ENCODE data around the gene WDR91. TPM values are rescaled to one million over a fixed set of nuclear protein-coding genes. Genes with fewer than 3 reads are reported as not detected.
"Not testable (repeated sequence)": the region's sequence is repeated elsewhere in the genome, so short reads cannot be mapped to it uniquely, and the experiment has no call there.

The WDR91 gene
- total RNA-seq, 1 donor from 2014 or later = 8.2 TPM

- FAIRE-seq (no peak), DNase-seq (ENCODE audit: low spot score in 2 of 2) (no peak)
Measured at GRCh38 chr7:135181929-135182678, 29.2 kb downstream of the WDR91 start.

- DNase-seq (ENCODE audit: low spot score in 2 of 2) = no peak
Measured at GRCh38 chr7:135181261-135181928, 29.9 kb downstream of the WDR91 start.

GRCh38 chr7:135180122-135180521 is 31.2 kb downstream of the WDR91 start:
- no peak for FAIRE-seq
- no peak for DNase-seq (ENCODE audit: low spot score in 2 of 2)

More at GRCh38 chr7:135181261-135181928, 29.9 kb downstream of the WDR91 start:
- FAIRE-seq = no peak

GRCh38 chr7:135179321-135179925 is 31.9 kb downstream of the WDR91 start:
- DNase-seq (ENCODE audit: low spot score in 2 of 2) (no peak), FAIRE-seq (no peak)

- no peak for FAIRE-seq
- no peak for DNase-seq (ENCODE audit: low spot score in 2 of 2)
Measured at GRCh38 chr7:135178364-135178763, 33.0 kb downstream of the WDR91 start.

GRCh38 chr7:135177028-135177696 is 34.2 kb downstream of the WDR91 start:
- no peak for FAIRE-seq
- DNase-seq (ENCODE audit: low spot score in 2 of 2) = no peak

- FAIRE-seq = no peak
Measured at GRCh38 chr7:135175931-135176330, 35.4 kb downstream of the WDR91 start.

GRCh38 chr7:135174941-135175340 is 36.4 kb downstream of the WDR91 start:
- FAIRE-seq = no peak
- no peak for DNase-seq (ENCODE audit: low spot score in 2 of 2)

More at GRCh38 chr7:135175931-135176330, 35.4 kb downstream of the WDR91 start:
- no peak for DNase-seq (ENCODE audit: low spot score in 2 of 2)

- DNase-seq (ENCODE audit: low spot score in 2 of 2); FAIRE-seq: not testable (repeated sequence)
Measured at GRCh38 chr7:135173916-135174315, 37.4 kb downstream of the WDR91 start.

GRCh38 chr7:135171581-135172291 is 39.6 kb downstream of the WDR91 start:
- not testable (repeated sequence) for FAIRE-seq
- peak; percentile 25 to 34 for DNase-seq (ENCODE audit: low spot score in 2 of 2)

- DNase-seq (ENCODE audit: low spot score in 2 of 2); FAIRE-seq: not testable (repeated sequence)
Measured at GRCh38 chr7:135170998-135171481, 40.3 kb downstream of the WDR91 start.

GRCh38 chr7:135170274-135170997 is 40.9 kb downstream of the WDR91 start, which contains the start of gene CYREN:
Gene CYREN, minus strand, starts transcription at chr7:135170707. Its CDS starts 1,785 bp downstream, at chr7:135168922.
- DNase-seq (ENCODE audit: low spot score in 2 of 2) = peak; percentile 95
- FAIRE-seq = no peak

- no peak for DNase-seq (ENCODE audit: low spot score in 2 of 2)
- FAIRE-seq = no peak
Measured at GRCh38 chr7:135169964-135170273, 41.4 kb downstream of the WDR91 start.

GRCh38 chr7:135169141-135169963 is 42.0 kb downstream of the WDR91 start:
- DNase-seq (ENCODE audit: low spot score in 2 of 2) (peak in 1 of 2 donors; percentile 10), FAIRE-seq (no peak)

- peak in 1 of 2 donors; percentile 2 for DNase-seq (ENCODE audit: low spot score in 2 of 2)
- FAIRE-seq = no peak
Measured at GRCh38 chr7:135168489-135169140, 42.7 kb downstream of the WDR91 start.

- peak in 1 of 2 donors; percentile 6 for DNase-seq (ENCODE audit: low spot score in 2 of 2)
- FAIRE-seq = no peak
Measured at GRCh38 chr7:135168001-135168400, 43.3 kb downstream of the WDR91 start.

GRCh38 chr7:135167365-135167917 is 43.9 kb downstream of the WDR91 start:
- DNase-seq (ENCODE audit: low spot score in 2 of 2) (peak in 1 of 2 donors; percentile 2), FAIRE-seq (no peak)
